ENCODE results near the gene WDR74.
A peak's percentile ranks its signal among the peaks of the same experiment; 100 is the strongest.

WDR74 gene

GRCh38 chr11:62788991-62789390 is 50.4 kb downstream of the WDR74 start:
- in situ Hi-C loops (cut with HindIII; ENCODE audit: low pct_ligation_motif_present, low sequenced_read_pairs) = no loop called here
- no peak overlapping the region for H3K27ac ChIP-seq

GRCh38 chr11:62787005-62787759 is 52.2 kb downstream of the WDR74 start, which contains the start of gene TMEM179B:
TMEM179B (plus strand) TSS chr11:62787402; CDS start chr11:62787432, 30 bp downstream.
- Histone ChIP-seq H3K4me3 (ENCODE audit: low read depth, low read length) (peak within 1 kb of the TSS; percentile 90), H3K27ac (peak within 1 kb of the TSS; percentile 65), H3K36me3 (replicated peaks) (peaks cover 20% of the 10 kb centered on the region), H3K27me3 (replicated peaks) (no peaks in the 10 kb centered on the region)
- peak; percentile 80 for TF ChIP-seq CTCF (IDR thresholded peaks at IDR 0.05; ENCODE audit: low read depth, low read length, missing control alignments)
- in situ Hi-C loops (cut with HindIII; ENCODE audit: low pct_ligation_motif_present, low sequenced_read_pairs) = no loop called here
- DNase-seq = peak; percentile 98

More at GRCh38 chr11:62788991-62789390, 50.4 kb downstream of the WDR74 start:
- no peak overlapping the region for H3K4me3 ChIP-seq (ENCODE audit: low read depth, low read length)
- no peaks in the 10 kb centered on the region for H3K27me3 ChIP-seq (replicated peaks)
- TF ChIP-seq CTCF (IDR thresholded peaks at IDR 0.05; ENCODE audit: low read depth, low read length, missing control alignments) = no peak
- H3K36me3 ChIP-seq (replicated peaks) = peaks cover 36% of the 10 kb centered on the region
- no peak for DNase-seq

DNA sequence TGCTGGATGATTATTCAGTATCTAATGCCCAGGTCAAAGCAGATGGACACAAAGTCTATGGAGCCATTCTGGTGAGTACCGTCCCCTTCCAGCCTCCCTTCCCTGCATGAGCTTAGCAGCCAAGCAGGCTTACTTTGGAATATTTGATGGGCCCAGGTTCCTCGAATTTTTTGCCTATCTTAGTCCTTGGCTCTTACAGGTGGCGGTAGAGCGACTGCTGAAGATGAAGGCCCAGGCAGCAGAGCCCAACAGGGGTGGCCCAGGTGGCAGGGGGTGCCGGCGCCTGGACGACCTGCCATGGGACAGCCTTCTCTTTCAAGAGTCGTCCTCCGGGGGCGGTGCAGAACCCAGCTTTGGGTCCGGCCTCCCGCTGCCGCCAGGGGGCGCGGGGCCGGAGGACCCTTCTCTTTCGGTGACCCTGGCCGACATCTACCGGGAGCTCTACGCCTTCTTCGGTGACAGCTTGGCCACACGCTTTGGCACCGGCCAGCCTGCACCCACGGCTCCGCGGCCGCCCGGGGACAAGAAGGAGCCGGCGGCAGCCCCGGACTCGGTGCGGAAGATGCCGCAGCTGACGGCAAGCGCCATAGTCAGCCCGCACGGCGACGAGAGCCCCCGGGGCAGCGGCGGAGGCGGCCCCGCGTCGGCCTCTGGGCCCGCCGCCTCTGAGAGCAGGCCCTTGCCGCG is 52.9 kb downstream of the WDR74 start:
- Histone ChIP-seq H3K27me3 (replicated peaks) (no peaks in the 10 kb centered on the region), H3K27ac (peak overlapping the region; percentile 65), H3K4me3 (ENCODE audit: low read depth, low read length) (peak overlapping the region; percentile 90), H3K36me3 (replicated peaks) (peaks cover 15% of the 10 kb centered on the region)
- peak; percentile 75 for DNase-seq
- peak; percentile 100 for TF ChIP-seq CTCF (IDR thresholded peaks at IDR 0.05; ENCODE audit: low read depth, low read length, missing control alignments)
- in situ Hi-C loops (cut with HindIII; ENCODE audit: low pct_ligation_motif_present, low sequenced_read_pairs) = no loop called here
